ENCODE results near the gene TNNI3K. TPM values are rescaled to one million over a fixed set of nuclear protein-coding genes. Genes with fewer than 3 reads are reported as not detected.

Gene TNNI3K
- total RNA-seq, 1 experiment from 2014 or later: not detected

- H3K79me1 ChIP-seq (ENCODE audit: insufficient read depth, low read depth, low read length, poor library complexity, severe bottlenecking): no peaks in the 10 kb centered on the region
- no peak overlapping the region for H4K8ac ChIP-seq (replicated peaks; ENCODE audit: insufficient read length, low read depth, low read length)
- Mint-ChIP-seq H3K4me3 (no peak overlapping the region), H3K9me3 (no peaks in the 10 kb centered on the region), H3K4me1 (no peaks in the 10 kb centered on the region), H3K27ac (no peak overlapping the region), H3K27me3 (ENCODE audit: low read depth) (no peaks in the 10 kb centered on the region; the same call in none of the 2 replicates), H3K36me3 (ENCODE audit: insufficient read depth in 1 of 3, low read depth in 3 of 3) (no peaks in the 10 kb centered on the region)
- no peak overlapping the region for H2BK15ac ChIP-seq (ENCODE audit: low read depth, low read length)
- no peak overlapping the region for H2BK5ac ChIP-seq (ENCODE audit: insufficient read length, low read length)
- H3K23ac ChIP-seq (ENCODE audit: insufficient read length, low read depth, low read length): no peak overlapping the region
- H2BK120ac ChIP-seq (ENCODE audit: low read depth, low read length, poor library complexity, severe bottlenecking): no peak overlapping the region
- H3K14ac ChIP-seq (ENCODE audit: insufficient read depth, low read length): no peak overlapping the region
- no peak overlapping the region for H2AK5ac ChIP-seq (ENCODE audit: insufficient read length, low read length)
- no peaks in the 10 kb centered on the region for H4K20me1 ChIP-seq (ENCODE audit: control insufficient read depth, insufficient read depth, insufficient read length)
- no peak for DNase-seq
- H3K4ac ChIP-seq (ENCODE audit: low read depth, low read length): no peak overlapping the region
- H3T11ph ChIP-seq (ENCODE audit: low read length): no peak overlapping the region
- no peaks in the 10 kb centered on the region for H3K23me2 ChIP-seq (ENCODE audit: insufficient read length, low read depth, low read length, poor library complexity, severe bottlenecking)
- no peak overlapping the region for H2BK12ac ChIP-seq (ENCODE audit: insufficient read length, low read depth, low read length)
- no CpG with 5 or more reads among the region's 1 CpG for WGBS (ENCODE audit: extremely low coverage, insufficient read length, low lambda C conversion rate)
- no peaks in the 10 kb centered on the region for H3K27me3 ChIP-seq (ENCODE audit: insufficient read depth, low read length)
- no peak overlapping the region for H3K18ac ChIP-seq (ENCODE audit: insufficient read length, low read depth, low read length)
- H3K56ac ChIP-seq (ENCODE audit: insufficient read length, low read depth, low read length): no peak overlapping the region
- no peaks in the 10 kb centered on the region for H3K9me3 ChIP-seq (ENCODE audit: control insufficient read depth, low read depth, low read length)
- H4K91ac ChIP-seq (ENCODE audit: insufficient read length, low read depth, low read length): no peak overlapping the region
- H3K9ac ChIP-seq (ENCODE audit: extremely low read depth, insufficient read length, low read length): no peak overlapping the region
- TF ChIP-seq CTCF (conservative IDR thresholded peaks at IDR 0.05): no peak
- H2AFZ ChIP-seq (ENCODE audit: low read length): no peak overlapping the region
- no peak overlapping the region for H2BK20ac ChIP-seq (ENCODE audit: low read depth, low read length, poor library complexity, severe bottlenecking)
- no peaks in the 10 kb centered on the region for H3K79me2 ChIP-seq (ENCODE audit: insufficient read depth, low read length)
- no peak overlapping the region for H3K27ac ChIP-seq (ENCODE audit: insufficient read length, low read depth, low read length)
- no peak overlapping the region for H4K5ac ChIP-seq (ENCODE audit: insufficient read length, low read depth, low read length)
- no peak overlapping the region for H3K4me2 ChIP-seq (ENCODE audit: insufficient read depth, insufficient read length, low read length)
- H3K4me1 ChIP-seq (ENCODE audit: insufficient read depth, low read length): no peaks in the 10 kb centered on the region
Measured at GRCh38 chr1:74437035-74437434, 201.8 kb downstream of the TNNI3K start.
